HepG2 (cell line): ENCODE data around the gene AKR7A2. TPM values are rescaled to one million over a fixed set of nuclear protein-coding genes. Genes with fewer than 3 reads are reported as not detected.

Experiments
- ETS1 ChIP-seq: sonication (generic); formaldehyde crosslinking; IDR thresholded peaks from 2 replicates; pipeline ENCODE4 v1.4.0; 2020; ENCODE audit warnings: missing genetic modification reagents
- GMEB1 ChIP-seq: sonication (generic); formaldehyde crosslinking; IDR thresholded peaks from 2 replicates; pipeline ENCODE4 v1.5.1; 2020; ENCODE audit warnings: missing genetic modification reagents, mild to moderate bottlenecking, borderline replicate concordance
- HMGXB3 ChIP-seq: sonication (generic); formaldehyde crosslinking; IDR thresholded peaks from 2 replicates; pipeline ENCODE4 v1.4.0; 2020; ENCODE audit warnings: missing genetic modification reagents, borderline replicate concordance
- JARID2 ChIP-seq: sonication (generic); formaldehyde crosslinking; IDR thresholded peaks from 2 replicates; pipeline ENCODE4 v1.8.1; 2023; ENCODE audit warnings: missing genetic modification reagents, inconsistent platforms; ENCODE audit not compliant: insufficient replicate concordance
- KLF12 ChIP-seq: sonication (generic); formaldehyde crosslinking; IDR thresholded peaks from 2 replicates; pipeline ENCODE4 v1.4.0; 2020; ENCODE audit warnings: missing genetic modification reagents, borderline replicate concordance
- TMF1 ChIP-seq: sonication (generic); formaldehyde crosslinking; IDR thresholded peaks from 2 replicates; pipeline ENCODE4 v1.8.1; 2022; ENCODE audit warnings: low read depth, missing genetic modification reagents
- ZNF607 ChIP-seq: sonication (generic); formaldehyde crosslinking; IDR thresholded peaks from 2 replicates; pipeline ENCODE4 v1.5.1; 2020; ENCODE audit warnings: missing genetic modification reagents, mild to moderate bottlenecking, borderline replicate concordance
- ZSCAN25 ChIP-seq: sonication (generic); formaldehyde crosslinking; IDR thresholded peaks from 2 replicates; pipeline ENCODE4 v1.8.0; 2022; ENCODE audit warnings: mild to moderate bottlenecking, missing genetic modification reagents
- polyA plus RNA-seq, 8 experiments: library from polyadenylated mRNA; depleted of rRNA in 3 of 8; stranded (reverse) in 7 of 8; unstranded in 1 of 8; fragments of >200 nt; fragmentation: Illumina TruSeq in 4 of 8; extraction: Trizol in 4 of 8; gene quantifications; 2 replicates each; pipeline versions ENCODE4 v1.2.1 to v1.2.3, GENCODE V29; 2011 to 2016; ENCODE audit warnings: low read depth in 4 of 8, missing spikeins in 1 of 8, mixed read lengths in 1 of 8; ENCODE audit not compliant: insufficient read depth in 1 of 8
- total RNA-seq, 5 experiments: library from RNA; depleted of rRNA; stranded (reverse); fragments of >200 nt; fragmentation: Illumina TruSeq; extraction: Trizol; gene quantifications; 2 replicates each; pipeline ENCODE4 v1.2.3, GENCODE V29; 2016; ENCODE audit warnings: low read depth in 1 of 5
- TF ChIP-seq, protein P1 (sequence below): sonication (generic); formaldehyde crosslinking; IDR thresholded peaks from 2 replicates; pipeline ENCODE4 v1.4.0; 2020; ENCODE audit warnings: missing genetic modification reagents
- TF ChIP-seq, protein P2 (sequence below): sonication (generic); formaldehyde crosslinking; conservative IDR thresholded peaks from 2 replicates; pipeline ENCODE4 v1.8.0; 2022; ENCODE audit warnings: mild to moderate bottlenecking, moderate library complexity, missing genetic modification reagents
- TF ChIP-seq, protein P3 (sequence below): sonication (generic); formaldehyde crosslinking; IDR thresholded peaks from 2 replicates; pipeline ENCODE4 v1.4.0; 2020; ENCODE audit warnings: missing genetic modification reagents, low read depth, mild to moderate bottlenecking, borderline replicate concordance

AKR7A2 gene
- total and polyA plus RNA-seq, 2 of the 13 experiments (the other 11 are each of a cell fraction or from before 2014, with no cell fraction given): 45.2 to 75.6 TPM

DNA sequence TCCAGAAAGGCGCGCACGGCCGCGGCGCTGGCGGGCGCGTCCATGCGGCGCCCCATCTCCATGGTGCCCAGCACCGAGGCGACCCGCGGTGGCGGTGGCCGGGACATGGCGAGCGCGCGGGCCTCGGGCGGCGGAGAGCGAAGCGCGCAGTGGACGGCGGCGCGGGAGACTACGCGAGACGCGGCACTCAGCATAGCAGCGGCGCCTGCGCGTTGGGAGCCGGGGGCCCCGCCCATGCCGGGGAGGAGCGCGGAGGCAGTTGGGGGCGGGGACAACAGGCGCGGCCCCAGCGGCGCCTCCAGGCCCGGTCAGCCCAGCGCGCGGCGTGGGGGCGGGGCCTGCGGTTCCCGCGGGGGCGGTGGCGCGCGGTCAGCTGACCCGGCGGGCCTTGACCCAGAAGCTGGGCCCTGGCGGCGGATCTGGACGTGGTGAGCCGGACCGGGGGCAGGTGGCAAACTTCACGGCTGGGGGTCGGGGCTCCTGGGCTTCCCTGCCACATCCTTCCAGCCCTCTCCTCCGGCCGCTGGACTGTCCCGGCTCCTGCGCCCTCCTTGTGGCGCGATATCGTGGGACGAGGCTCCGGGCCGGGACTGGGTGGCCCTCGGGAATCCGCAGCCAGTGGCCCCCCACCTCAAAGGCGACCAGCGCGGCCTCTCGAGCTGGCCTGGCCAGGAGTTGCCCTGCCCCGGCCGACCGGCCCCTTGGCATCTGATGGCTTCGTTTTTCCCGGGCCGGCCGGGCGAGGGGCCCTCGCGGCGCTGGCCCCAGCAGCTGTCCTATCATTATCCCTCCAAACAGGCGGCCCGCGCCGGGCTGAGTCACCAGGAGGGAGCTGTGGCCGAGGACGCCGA is at the start of gene AKR7A2, which contains the start of gene SLC66A1 (continued):
- TF ChIP-seq ETS1 (CRISPR knock-in tag) (no peak), JARID2 (peak; percentile 54), GMEB1 (peak; percentile 43; the same call in 1 of the 2 replicates), TMF1 (0 out of 2 replicates have a peak, but pooled peaks have one; percentile 76), HMGXB3 (CRISPR knock-in tag) (no peak), ZSCAN25 (0 out of 2 replicates have a peak, but pooled peaks have one; percentile 5), KLF12 (CRISPR knock-in tag) (peak; percentile 57; the same call in 1 of the 2 replicates), ZNF607 (CRISPR knock-in tag) (no peak; the same call in 1 of the 2 replicates)
- TF ChIP-seq, protein P1, sequence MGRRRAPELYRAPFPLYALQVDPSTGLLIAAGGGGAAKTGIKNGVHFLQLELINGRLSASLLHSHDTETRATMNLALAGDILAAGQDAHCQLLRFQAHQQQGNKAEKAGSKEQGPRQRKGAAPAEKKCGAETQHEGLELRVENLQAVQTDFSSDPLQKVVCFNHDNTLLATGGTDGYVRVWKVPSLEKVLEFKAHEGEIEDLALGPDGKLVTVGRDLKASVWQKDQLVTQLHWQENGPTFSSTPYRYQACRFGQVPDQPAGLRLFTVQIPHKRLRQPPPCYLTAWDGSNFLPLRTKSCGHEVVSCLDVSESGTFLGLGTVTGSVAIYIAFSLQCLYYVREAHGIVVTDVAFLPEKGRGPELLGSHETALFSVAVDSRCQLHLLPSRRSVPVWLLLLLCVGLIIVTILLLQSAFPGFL (CRISPR knock-in tag): 0 out of 2 replicates have a peak, but pooled peaks have one; percentile 46
- TF ChIP-seq, protein P2, sequence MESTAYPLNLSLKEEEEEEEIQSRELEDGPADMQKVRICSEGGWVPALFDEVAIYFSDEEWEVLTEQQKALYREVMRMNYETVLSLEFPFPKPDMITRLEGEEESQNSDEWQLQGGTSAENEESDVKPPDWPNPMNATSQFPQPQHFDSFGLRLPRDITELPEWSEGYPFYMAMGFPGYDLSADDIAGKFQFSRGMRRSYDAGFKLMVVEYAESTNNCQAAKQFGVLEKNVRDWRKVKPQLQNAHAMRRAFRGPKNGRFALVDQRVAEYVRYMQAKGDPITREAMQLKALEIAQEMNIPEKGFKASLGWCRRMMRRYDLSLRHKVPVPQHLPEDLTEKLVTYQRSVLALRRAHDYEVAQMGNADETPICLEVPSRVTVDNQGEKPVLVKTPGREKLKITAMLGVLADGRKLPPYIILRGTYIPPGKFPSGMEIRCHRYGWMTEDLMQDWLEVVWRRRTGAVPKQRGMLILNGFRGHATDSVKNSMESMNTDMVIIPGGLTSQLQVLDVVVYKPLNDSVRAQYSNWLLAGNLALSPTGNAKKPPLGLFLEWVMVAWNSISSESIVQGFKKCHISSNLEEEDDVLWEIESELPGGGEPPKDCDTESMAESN (CRISPR knock-in tag): peak; percentile 87; the same call in 1 of the 2 replicates
- TF ChIP-seq, protein P3, sequence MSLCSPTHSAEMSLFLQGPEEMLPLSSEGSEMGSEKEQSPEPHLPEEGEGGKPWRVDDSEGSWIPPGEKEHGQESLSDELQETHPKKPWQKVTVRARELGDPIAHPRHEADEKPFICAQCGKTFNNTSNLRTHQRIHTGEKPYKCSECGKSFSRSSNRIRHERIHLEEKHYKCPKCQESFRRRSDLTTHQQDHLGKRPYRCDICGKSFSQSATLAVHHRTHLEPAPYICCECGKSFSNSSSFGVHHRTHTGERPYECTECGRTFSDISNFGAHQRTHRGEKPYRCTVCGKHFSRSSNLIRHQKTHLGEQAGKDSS (CRISPR knock-in tag): peak; percentile 23; the same call in 1 of the 2 replicates
